Epidermal melanocyte (primary cell): ENCODE data around the gene SPRR4.
"Not testable (repeated sequence)": the region's sequence is repeated elsewhere in the genome, so short reads cannot be mapped to it uniquely, and the experiment has no call there.

Experiments used
- DNase-seq: peaks from one replicate; pipeline ENCODE4 v3.0.0; 2011; ENCODE audit warnings: low spot score; ENCODE audit not compliant: insufficient read length

Gene SPRR4

DNA sequence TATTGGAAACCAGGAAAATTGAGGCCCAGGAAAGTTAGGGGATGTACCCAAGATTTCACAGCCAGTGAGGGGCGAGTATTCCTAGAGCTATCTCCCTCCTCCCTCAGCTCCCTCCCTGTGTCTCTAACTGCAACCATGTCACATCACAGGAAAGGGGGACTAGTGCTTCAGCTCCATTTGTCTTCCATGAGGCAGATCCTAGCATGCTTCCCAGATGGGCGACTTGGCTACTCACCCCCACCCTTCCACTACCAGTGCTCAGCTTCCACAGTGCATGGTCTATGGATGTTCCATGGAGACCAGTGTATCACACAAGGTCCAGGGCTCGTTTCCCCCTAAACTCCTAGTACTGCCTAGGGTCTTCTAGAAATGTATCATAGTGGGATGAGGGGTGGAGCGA is 4.6 kb upstream of the SPRR4 start:
- no peak for DNase-seq

DNA sequence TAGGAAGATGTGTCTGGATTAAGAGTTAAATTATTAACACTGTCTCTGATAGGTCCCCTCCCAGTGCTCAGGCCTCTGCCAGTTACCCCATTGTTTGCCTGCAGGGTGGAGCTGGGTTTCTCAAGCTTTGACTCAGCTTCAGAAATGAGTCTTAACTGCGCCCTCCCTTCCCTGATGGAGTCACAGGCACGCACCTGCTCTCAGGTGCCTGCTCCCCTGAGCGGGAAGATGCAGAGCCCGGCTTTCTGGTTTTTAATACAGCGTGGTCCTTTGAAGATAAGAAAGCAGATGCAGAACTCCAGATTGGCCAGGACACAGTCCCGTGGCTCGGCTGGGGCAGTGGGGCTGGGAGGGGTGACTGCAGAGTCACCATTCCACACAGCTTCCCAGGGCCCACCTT is 3.2 kb upstream of the SPRR4 start:
- DNase-seq, result no peak

DNA sequence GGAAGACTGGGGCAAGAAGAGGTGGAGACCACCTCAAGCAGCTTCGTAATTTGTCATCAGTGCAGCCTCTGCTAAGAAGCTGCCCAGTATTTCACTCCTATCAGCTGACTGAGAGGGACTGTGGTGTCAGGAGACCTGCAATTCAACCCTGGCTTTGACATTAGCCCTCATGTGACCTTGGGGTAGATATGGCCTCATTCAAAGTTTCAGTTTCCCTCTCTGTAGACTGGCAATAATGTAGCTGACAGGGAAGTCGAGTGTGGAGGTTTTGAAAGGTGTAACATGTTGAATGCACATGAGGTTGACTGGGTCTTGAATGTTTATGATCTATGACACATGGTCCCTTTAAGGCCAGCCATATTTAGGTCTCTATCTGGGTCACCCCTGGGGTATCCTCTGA is 2.2 kb upstream of the SPRR4 start:
- no peak for DNase-seq

DNA sequence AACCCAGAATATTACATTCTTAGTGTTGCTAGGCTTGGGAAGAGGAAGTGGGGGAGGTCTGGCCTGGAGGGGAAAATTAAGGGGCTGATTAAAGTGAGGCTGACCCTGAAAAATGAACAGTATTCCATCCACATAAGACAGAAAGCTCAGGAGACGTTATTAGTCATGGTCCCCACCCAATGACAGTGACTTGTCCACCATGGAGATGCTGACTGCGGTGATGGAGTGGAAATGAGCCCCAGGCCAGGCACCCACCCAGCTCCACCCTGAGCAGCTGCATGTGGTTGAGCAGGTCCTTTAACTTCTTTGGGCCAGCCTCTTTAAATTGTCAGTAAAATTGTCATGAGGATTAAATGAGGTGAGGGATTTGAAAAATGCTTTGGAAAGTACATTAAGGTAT is 1.4 kb upstream of the SPRR4 start:
- no peak for DNase-seq

- no peak for DNase-seq
Measured at GRCh38 chr1:152972196-152972886, 1.9 kb downstream of the SPRR4 start.

- DNase-seq, result no peak
Measured at GRCh38 chr1:152976688-152977087, 6.2 kb downstream of the SPRR4 start.

- no peak for DNase-seq
Measured at GRCh38 chr1:152977614-152978013, 7.2 kb downstream of the SPRR4 start.

GRCh38 chr1:152980676-152981075 is 10.2 kb downstream of the SPRR4 start:
- no peak for DNase-seq

DNA sequence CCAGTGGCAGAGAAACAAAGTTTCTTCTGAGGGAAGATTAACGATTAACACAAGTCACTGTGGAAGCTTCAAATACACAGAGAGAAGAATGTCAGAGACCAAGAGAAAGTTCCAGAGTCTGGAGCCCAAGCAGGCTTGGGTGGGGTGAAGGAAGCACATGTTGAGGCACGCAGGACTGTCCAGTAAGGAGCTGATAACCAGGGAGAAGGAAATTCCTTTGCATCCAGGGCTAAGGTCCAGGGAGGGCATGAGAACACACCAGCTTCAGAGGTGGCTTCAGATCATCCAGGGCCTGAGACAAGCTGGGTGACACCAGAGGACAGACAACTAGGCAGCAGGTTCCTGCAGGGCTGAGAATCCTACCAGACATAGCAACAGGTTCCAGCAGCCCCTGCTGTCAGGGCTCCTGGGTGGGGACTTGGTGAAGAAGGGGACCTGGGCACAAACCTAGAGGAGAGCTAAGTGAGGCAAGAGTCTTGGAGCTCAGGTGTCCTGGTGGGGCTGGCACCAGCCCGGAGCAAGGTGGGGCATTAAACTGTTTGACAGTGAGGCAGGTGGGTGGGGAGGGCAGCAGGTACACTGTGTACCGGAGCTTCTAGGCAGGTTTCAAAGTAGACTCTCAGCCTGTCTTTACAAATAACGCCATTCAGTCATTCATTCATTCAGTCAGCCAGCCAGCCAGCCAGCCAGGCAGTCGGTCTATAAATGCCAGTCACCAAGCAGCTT is 10.9 kb downstream of the SPRR4 start:
- DNase-seq, result no peak

- no peak for DNase-seq
Measured at GRCh38 chr1:152982076-152982475, 11.6 kb downstream of the SPRR4 start.

- no peak for DNase-seq
Measured at GRCh38 chr1:152983234-152983633, 12.8 kb downstream of the SPRR4 start.

DNA sequence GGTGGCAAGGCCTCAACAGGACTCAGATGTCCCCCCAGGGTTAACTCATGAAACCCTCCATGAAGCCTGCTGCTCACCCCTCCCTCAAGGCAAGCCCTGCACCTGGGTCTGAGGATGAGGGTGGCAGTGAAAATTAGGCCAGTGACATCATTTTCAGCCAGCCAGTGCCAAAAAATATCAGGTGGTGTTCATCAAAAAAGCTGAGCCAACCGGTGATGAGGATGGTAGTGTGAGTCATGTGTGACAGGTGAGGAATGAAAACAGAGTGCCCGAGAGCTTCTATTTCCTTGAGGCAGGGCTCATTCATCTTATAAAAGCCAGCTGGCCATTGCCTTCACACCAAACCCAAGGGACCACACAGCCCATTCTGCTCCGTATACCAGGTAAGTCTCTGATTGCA is 13.3 kb downstream of the SPRR4 start, which contains the start of gene SPRR1A:
Gene SPRR1A, plus strand, starts transcription at position 339 of the 400 bp plus-strand sequence. CDS start 1,150 bp downstream, outside the sequence.
- DNase-seq, result no peak

GRCh38 chr1:152986578-152986977 is 16.1 kb downstream of the SPRR4 start:
- DNase-seq, result no peak

- DNase-seq, result no peak
Measured at GRCh38 chr1:152993186-152993585, 22.7 kb downstream of the SPRR4 start.

GRCh38 chr1:152995842-152996241 is 25.4 kb downstream of the SPRR4 start:
- no peak for DNase-seq

DNA sequence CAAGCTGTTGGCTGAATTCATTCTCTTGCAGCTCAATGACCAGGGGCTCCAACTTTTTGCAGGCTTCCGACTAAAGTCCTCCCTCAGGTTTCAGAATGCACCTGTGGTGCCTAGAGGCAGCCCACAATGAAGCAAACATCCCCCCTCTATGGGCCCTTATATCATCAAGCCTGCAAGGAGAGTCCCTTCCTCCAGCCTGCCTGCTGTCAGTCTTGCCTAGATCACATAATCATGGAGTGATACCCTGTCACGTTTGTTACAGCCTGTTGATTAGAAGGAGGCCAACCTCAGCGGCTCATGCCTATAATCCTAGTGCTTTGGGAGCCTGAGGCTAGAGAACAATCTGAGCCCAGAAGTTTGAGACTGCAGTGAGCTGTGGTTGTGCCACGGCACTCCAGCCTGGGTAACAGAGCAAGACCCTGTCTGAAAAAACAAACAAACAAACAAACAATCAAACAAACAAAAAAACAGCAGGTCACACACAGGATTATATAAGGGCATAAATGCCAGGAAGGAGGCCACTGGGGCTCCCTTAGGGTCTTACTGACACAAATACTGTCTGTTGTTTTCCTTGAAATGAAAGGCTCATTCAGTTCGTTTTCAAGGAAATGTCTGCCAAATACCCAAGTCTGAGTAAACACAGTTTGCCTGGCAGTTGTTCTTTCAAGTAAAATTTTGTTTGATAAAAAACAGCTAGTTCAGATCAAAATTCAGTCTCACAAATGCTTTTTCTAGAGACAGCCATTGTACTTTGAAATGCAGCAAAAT is 26.4 kb downstream of the SPRR4 start:
- no peak for DNase-seq

DNA sequence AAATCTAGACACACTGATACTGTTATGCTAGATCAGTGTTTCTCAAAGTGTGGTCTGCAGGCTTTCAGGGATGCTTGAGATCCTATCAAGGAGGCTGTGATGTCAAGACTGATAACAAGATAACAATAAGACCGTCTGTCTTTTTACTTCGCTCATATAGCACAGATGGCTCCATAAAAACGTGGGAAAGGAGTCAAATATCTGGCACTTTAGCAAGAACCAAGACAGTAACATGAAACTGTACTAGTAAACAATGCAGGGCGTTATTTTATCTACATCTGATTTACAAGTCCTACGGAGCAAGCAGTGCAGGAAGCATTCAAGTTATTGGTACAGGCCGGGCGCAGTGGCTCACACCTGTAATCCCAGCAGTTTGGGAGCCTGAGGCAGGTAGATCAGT is 27.5 kb downstream of the SPRR4 start:
- DNase-seq, result no peak

- DNase-seq, result no peak
Measured at GRCh38 chr1:152998476-152998875, 28.0 kb downstream of the SPRR4 start.

DNA sequence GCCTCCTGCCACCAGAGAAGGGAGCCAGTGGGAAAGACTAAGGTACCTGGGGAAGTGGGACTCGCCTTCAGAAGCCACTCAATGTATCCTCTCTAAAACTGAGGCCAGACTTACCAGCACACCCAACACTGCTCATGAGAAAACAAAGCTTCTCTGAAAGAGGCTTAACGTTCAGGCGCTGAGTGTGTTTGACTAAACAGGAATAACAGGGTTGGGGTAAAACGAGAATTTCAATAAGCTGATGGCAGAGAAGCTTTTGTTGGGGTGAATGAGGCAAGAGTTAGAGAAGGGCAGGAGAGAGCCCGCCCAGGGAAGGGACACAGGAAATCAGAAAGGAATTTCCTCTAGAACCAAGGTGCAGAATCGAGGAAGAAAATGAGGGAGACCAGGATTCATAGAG is 29.4 kb downstream of the SPRR4 start:
- DNase-seq, result no peak

DNA sequence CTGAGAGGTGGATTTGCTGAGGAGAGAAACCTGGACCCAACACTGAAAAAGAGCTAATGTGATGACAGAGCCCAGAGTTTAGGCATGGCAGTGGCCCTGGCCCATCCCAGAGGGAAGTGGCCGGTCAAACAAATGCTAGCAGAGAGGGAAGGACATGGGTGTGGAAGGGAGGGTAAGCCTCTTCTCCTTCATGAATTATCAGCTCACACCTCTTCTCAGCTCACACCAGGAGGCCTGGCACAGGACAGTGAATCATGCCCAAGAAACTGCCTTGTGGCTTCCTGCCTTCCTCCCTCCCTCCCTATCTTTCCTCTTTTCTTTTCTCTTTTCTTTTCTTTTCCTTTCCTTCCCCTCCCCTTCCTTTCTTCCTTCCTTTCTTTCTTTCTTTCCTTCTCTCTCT is 29.8 kb downstream of the SPRR4 start:
- DNase-seq, result no peak

DNA sequence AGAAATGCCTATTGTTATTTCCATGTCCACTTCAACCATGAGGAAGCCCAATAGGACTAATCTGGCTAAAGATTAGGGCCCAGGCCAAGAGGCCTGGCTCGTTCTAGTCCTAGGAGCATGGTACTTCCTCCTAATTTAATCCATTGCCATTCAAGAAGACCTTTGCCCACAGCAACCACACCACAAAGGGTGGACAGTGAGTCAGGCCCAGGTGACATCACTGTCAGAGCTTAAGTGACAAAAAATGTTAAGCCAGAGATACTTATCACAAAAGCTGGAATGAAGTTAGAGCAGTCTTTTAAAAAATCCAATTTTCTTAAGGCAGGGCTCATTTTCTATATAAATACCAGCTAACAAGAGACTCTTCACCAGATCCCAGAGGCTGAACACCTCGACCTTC is 30.9 kb downstream of the SPRR4 start, which contains the start of gene SPRR3:
Gene SPRR3, plus strand, starts transcription at position 368 of the 400 bp plus-strand sequence. CDS start 1,272 bp downstream, outside the sequence.
- DNase-seq, result no peak

- not testable (repeated sequence) for DNase-seq
Measured at GRCh38 chr1:153011235-153011758, 40.8 kb downstream of the SPRR4 start.
